ENCODE data around the gene ABCC1. TPM values are rescaled to one million over a fixed set of nuclear protein-coding genes. Genes with fewer than 3 reads are reported as not detected.
A peak's percentile ranks its signal among the peaks of the same experiment; 100 is the strongest.

The ABCC1 gene
- total RNA-seq, 1 experiment from 2014 or later: 46.3 TPM

DNA sequence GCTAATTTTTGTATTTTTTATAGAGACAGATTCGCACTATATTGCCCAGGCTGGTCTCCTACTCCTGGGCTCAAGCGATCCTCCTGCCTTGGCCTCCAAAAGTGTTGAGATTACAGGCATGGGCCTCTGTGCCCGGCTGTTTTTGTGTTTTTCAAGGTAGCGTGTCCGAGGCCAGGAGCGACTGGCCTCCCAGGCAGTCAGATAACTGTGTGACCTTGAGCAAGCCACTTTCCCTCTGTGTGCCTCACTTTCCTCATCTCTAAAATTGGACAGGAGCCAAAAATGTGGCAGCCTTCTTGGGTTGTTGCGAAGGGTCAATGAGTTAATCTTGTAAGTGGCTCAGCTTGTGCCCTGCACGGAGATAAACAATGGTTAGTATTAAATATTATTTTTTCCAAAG, 2.4 kb downstream of the ABCC1 start:
- peaks cover 30% of the 10 kb centered on the region for H3K36me3 Mint-ChIP-seq (ENCODE audit: insufficient read depth, unreplicated experiment)
- no peak for DNase-seq
- CTCF ChIA-PET: interaction anchor here (0.7 to 1.1 kb wide), 2 partner anchors 15 to 85 kb away, joined by 3 to 4 read pairs; no protein-coding TSS in a partner anchor
- peak overlapping the region; percentile 90 for H3K4me3 Mint-ChIP-seq (ENCODE audit: low read depth, unreplicated experiment)
- no peaks in the 10 kb centered on the region for H3K27me3 Mint-ChIP-seq (ENCODE audit: unreplicated experiment)
- no peaks in the 10 kb centered on the region for H3K9me3 Mint-ChIP-seq (ENCODE audit: low read depth, unreplicated experiment)
- BruUV-seq (replicated peaks): no TSS peak
- peaks cover 44% of the 10 kb centered on the region for H3K4me1 Mint-ChIP-seq (ENCODE audit: low read depth, unreplicated experiment)
- H3K27ac Mint-ChIP-seq (ENCODE audit: unreplicated experiment): no peak overlapping the region
- no peak for TF ChIP-seq CTCF (IDR thresholded peaks at IDR 0.05; ENCODE audit: unreplicated experiment)
- intact Hi-C loops (cut with micrococcal nuclease; ENCODE audit: unreplicated experiment): no loop called here

DNA sequence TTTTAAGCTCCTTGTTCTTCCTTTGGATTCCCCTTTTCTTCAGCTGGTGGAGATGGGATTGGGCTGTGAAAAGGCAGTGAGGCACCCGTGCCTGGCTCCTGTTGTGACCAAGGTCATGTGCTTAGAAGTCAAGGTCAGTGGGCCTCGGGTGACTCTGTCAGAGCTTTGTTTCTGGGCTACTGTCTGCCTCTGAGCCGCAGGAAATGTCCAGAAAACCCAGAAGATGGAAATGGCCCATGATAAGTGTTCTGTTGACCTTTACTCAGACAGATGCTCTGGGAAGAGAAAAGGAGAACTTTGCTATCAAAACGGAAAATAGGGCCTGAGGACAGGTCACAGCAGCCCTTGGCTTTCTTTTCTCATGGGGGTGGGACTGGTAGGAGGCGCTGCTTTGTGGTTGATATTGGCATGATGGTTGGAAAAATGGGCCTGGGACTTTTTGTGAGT, 2.9 kb downstream of the ABCC1 start:
- no peak for DNase-seq
- Mint-ChIP-seq H3K9me3 (ENCODE audit: low read depth, unreplicated experiment) (no peaks in the 10 kb centered on the region), H3K27ac (ENCODE audit: unreplicated experiment) (no peak overlapping the region), H3K27me3 (ENCODE audit: unreplicated experiment) (no peaks in the 10 kb centered on the region), H3K4me3 (ENCODE audit: low read depth, unreplicated experiment) (peak overlapping the region; percentile 90), H3K4me1 (ENCODE audit: low read depth, unreplicated experiment) (peaks cover 40% of the 10 kb centered on the region), H3K36me3 (ENCODE audit: insufficient read depth, unreplicated experiment) (peaks cover 30% of the 10 kb centered on the region)
- intact Hi-C loops (cut with micrococcal nuclease; ENCODE audit: unreplicated experiment): no loop called here
- no peak for TF ChIP-seq CTCF (IDR thresholded peaks at IDR 0.05; ENCODE audit: unreplicated experiment)
- CTCF ChIA-PET: interaction anchor here (0.7 to 1.1 kb wide), 2 partner anchors 15 to 72 kb away, joined by 3 to 8 read pairs; no protein-coding TSS in a partner anchor
- BruUV-seq (replicated peaks): no TSS peak

GRCh38 chr16:15953477-15953876, 4.1 kb downstream of the ABCC1 start:
- H3K4me3 Mint-ChIP-seq (ENCODE audit: low read depth, unreplicated experiment): no peak overlapping the region
- no peak overlapping the region for H3K27ac Mint-ChIP-seq (ENCODE audit: unreplicated experiment)
- no peaks in the 10 kb centered on the region for H3K9me3 Mint-ChIP-seq (ENCODE audit: low read depth, unreplicated experiment)
- DNase-seq: no peak
- H3K27me3 Mint-ChIP-seq (ENCODE audit: unreplicated experiment): no peaks in the 10 kb centered on the region
- no TSS peak for BruUV-seq (replicated peaks)
- CTCF ChIA-PET: no interaction called here
- H3K36me3 Mint-ChIP-seq (ENCODE audit: insufficient read depth, unreplicated experiment): peaks cover 30% of the 10 kb centered on the region
- TF ChIP-seq CTCF (IDR thresholded peaks at IDR 0.05; ENCODE audit: unreplicated experiment): no peak
- H3K4me1 Mint-ChIP-seq (ENCODE audit: low read depth, unreplicated experiment): peaks cover 38% of the 10 kb centered on the region
- intact Hi-C loops (cut with micrococcal nuclease; ENCODE audit: unreplicated experiment): no loop called here

GRCh38 chr16:15953929-15954813, 4.8 kb downstream of the ABCC1 start:
- H3K27me3 Mint-ChIP-seq (ENCODE audit: unreplicated experiment): no peaks in the 10 kb centered on the region
- no peaks in the 10 kb centered on the region for H3K9me3 Mint-ChIP-seq (ENCODE audit: low read depth, unreplicated experiment)
- H3K27ac Mint-ChIP-seq (ENCODE audit: unreplicated experiment): no peak overlapping the region
- H3K36me3 Mint-ChIP-seq (ENCODE audit: insufficient read depth, unreplicated experiment): peaks cover 24% of the 10 kb centered on the region
- peaks cover 38% of the 10 kb centered on the region for H3K4me1 Mint-ChIP-seq (ENCODE audit: low read depth, unreplicated experiment)
- no peak overlapping the region for H3K4me3 Mint-ChIP-seq (ENCODE audit: low read depth, unreplicated experiment)
- CTCF ChIA-PET: no interaction called here
- no TSS peak for BruUV-seq (replicated peaks)
- intact Hi-C loops (cut with micrococcal nuclease; ENCODE audit: unreplicated experiment): no loop called here
- no peak for TF ChIP-seq CTCF (IDR thresholded peaks at IDR 0.05; ENCODE audit: unreplicated experiment)
- DNase-seq: no peak

All from Calu3 (cell line).